ENCODE data around the gene IDNK.

IDNK gene

GRCh38 chr9:83628540-83628939 lies 5.6 kb downstream of the IDNK start:
- H3K9me3 ChIP-seq (replicated peaks in 1 of 11): no peaks in the 10 kb centered on the region
- H3K27me3 ChIP-seq: no peaks in the 10 kb centered on the region
- H3K4me1 ChIP-seq: peaks cover 9 to 27% (median 14%) of the 10 kb centered on the region in 10 experiments
- H3K4me3 ChIP-seq: no peak overlapping the region
- H3K9ac ChIP-seq: no peak overlapping the region
- peaks cover 10 to 46% (median 29%) of the 10 kb centered on the region in 11 experiments; a peak in 21 of 22 replicates for H3K36me3 ChIP-seq
- TF ChIP-seq Cebpa-rat (IDR thresholded peaks at IDR 0.05): no peak
- no peak overlapping the region for H3K4me2 ChIP-seq
- H4K20me1 ChIP-seq: no peaks in the 10 kb centered on the region
- no peak overlapping the region for H3K27ac ChIP-seq

DNA sequence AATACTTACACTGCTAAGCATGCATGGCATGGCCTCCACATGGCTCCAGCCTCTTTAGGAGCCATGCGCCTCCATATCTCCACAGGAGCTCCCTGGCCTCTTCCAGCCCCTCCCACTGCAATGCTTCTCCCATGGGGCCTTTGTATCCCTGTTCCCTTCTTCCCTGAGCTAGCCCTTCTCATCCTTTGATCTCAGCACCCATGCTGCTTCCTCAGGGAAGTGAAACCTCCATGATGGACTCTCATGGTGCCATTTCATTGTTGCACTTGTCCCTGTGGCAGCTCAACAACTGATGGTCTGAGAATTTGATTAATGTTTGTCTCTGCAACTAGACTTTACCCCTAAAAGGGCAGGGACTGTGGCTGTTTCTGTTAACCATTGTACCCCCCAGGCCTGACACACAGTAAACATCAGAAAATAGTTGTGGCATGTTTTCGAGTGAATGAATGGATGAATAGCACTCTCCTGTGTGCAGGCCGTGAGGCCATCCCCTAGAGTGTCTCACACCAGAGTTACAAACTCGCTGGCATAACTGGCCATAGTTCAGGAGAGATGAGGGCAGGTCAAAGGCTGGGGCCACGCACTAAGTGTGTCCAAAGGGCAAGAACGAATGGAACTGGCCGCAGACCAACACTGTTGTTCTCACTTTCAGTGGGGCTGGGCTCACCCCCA lies 6.6 kb downstream of the IDNK start:
- Histone ChIP-seq H3K9me3 (replicated peaks in 1 of 11) (no peaks in the 10 kb centered on the region), H4K20me1 (no peaks in the 10 kb centered on the region), H3K4me1 (peaks cover 0 to 16% (median 3%) of the 10 kb centered on the region in 10 experiments; a peak in 14 of 20 replicates), H3K4me3 (no peak overlapping the region), H3K36me3 (peaks cover 10 to 46% (median 29%) of the 10 kb centered on the region in 11 experiments; a peak in 21 of 22 replicates), H3K4me2 (peak overlapping the region in 1 of 11 experiments; percentile 19; a peak in 2 of 22 replicates), H3K9ac (no peak overlapping the region), H3K27ac (no peak overlapping the region), H3K27me3 (no peaks in the 10 kb centered on the region)
- TF ChIP-seq Cebpa-rat (IDR thresholded peaks at IDR 0.05): no peak

DNA sequence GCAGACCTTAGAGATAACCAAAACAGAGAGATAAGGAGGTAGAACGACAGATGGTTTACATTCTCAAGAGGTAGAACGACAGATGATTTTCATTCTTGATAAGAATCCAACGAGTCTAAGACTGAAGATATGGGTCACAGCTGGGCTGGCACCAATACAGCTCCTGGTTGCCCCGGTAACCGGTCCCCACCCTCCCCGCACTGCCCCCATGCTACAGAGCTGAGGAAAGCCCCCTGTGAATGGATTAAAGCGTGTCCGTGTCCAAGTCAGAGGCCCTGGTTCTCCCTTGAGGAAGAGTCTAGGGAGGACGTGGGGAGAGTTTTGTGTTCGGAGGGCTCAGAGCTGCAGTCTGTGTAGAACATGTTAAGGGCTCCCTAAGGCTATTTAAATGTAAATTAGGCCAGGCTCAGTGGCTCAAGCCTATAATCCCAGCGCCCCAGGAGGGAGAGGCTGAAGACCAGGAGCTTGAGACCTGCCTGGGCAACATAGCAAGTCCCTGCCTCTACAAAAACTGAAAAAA lies 8.1 kb downstream of the IDNK start:
- H3K9ac ChIP-seq: no peak overlapping the region
- no peaks in the 10 kb centered on the region for H3K27me3 ChIP-seq
- peaks cover 10 to 56% (median 29%) of the 10 kb centered on the region in 11 experiments; a peak in 21 of 22 replicates for H3K36me3 ChIP-seq
- H3K27ac ChIP-seq: no peak overlapping the region
- peaks cover 0 to 7% (median 0%) of the 10 kb centered on the region in 10 experiments; a peak in 3 of 20 replicates for H3K4me1 ChIP-seq
- no peaks in the 10 kb centered on the region for H4K20me1 ChIP-seq
- no peak for TF ChIP-seq Cebpa-rat (IDR thresholded peaks at IDR 0.05)
- no peaks in the 10 kb centered on the region for H3K9me3 ChIP-seq (replicated peaks in 1 of 11)
- no peak overlapping the region for H3K4me2 ChIP-seq
- H3K4me3 ChIP-seq: no peak overlapping the region

DNA sequence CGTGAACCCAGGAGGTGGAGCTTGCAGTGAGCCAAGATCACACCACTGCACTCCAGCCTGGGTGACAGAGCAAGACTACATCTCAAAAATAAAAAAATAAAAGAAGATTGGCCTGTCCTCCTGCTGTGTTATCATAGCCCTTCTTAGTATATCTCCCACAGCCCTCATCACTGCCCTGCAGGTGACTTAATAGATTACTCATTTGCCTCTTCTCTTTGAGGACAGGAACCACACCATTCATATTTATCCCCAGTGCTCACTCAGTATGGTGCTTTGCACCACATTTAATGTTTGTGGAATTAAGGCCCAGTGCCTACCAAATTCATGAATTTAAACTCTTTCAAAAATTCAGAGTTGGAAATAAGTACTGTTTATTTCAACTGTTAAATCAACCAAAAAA lies 10.3 kb downstream of the IDNK start:
- H3K4me2 ChIP-seq: no peak overlapping the region
- no peaks in the 10 kb centered on the region for H3K9me3 ChIP-seq (replicated peaks in 1 of 11)
- peaks cover 9 to 42% (median 19%) of the 10 kb centered on the region in 11 experiments; a peak in 19 of 22 replicates for H3K36me3 ChIP-seq
- H3K4me1 ChIP-seq: peaks cover 0 to 7% (median 0%) of the 10 kb centered on the region in 10 experiments; a peak in 3 of 20 replicates
- H3K27ac ChIP-seq: no peak overlapping the region
- no peaks in the 10 kb centered on the region for H3K27me3 ChIP-seq
- H4K20me1 ChIP-seq: no peaks in the 10 kb centered on the region
- no peak overlapping the region for H3K9ac ChIP-seq
- H3K4me3 ChIP-seq: no peak overlapping the region
- TF ChIP-seq Cebpa-rat (IDR thresholded peaks at IDR 0.05): no peak

DNA sequence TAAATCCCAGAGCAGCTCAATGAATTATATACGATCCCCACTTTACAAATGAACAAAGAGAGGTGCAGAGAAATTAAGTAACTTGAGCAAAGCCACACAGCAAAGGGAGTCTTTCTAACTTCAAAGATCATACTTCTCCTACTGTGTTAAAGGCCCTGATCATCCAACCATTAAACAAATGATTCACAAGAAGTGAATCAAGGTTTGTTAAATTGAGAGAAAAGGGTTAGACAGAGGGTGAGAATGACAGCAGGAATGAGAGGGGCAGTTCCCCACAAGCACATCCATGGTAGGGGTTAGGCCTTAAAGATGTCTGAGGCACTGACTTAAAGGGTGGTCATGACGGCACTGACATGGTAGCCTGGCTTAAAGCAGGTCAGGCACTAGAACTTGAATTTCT lies 10.7 kb downstream of the IDNK start:
- no peak overlapping the region for H3K9ac ChIP-seq
- H3K4me2 ChIP-seq: no peak overlapping the region
- TF ChIP-seq Cebpa-rat (IDR thresholded peaks at IDR 0.05): no peak
- peaks cover 0 to 7% (median 0%) of the 10 kb centered on the region in 10 experiments; a peak in 3 of 20 replicates for H3K4me1 ChIP-seq
- H4K20me1 ChIP-seq: no peaks in the 10 kb centered on the region
- H3K9me3 ChIP-seq (replicated peaks in 1 of 11): no peaks in the 10 kb centered on the region
- H3K27me3 ChIP-seq: no peaks in the 10 kb centered on the region
- H3K27ac ChIP-seq: no peak overlapping the region
- no peak overlapping the region for H3K4me3 ChIP-seq
- H3K36me3 ChIP-seq: peaks cover 6 to 38% (median 17%) of the 10 kb centered on the region in 11 experiments; a peak in 19 of 22 replicates

DNA sequence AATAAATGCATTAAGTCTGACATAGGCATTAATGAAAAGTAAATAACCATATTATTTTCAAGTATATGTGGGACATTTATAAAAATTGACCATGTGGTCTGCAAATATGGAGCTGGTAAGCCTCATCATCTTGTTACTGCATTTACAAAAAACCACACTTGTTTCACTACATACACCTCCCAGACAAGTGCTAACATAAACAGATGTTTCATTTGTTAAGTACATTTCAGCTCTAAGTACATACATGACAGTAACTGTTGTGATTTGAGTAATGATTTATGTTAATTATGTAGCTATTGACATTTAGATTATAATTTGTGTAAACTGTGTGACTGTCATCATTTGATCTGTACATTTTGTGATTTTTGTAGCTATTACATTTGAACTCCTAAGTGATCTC lies 13.9 kb downstream of the IDNK start:
- no peak for TF ChIP-seq Cebpa-rat (IDR thresholded peaks at IDR 0.05)
- no peak overlapping the region for H3K27ac ChIP-seq
- H4K20me1 ChIP-seq: no peaks in the 10 kb centered on the region
- H3K4me1 ChIP-seq: peaks cover 0 to 7% (median 0%) of the 10 kb centered on the region in 10 experiments; a peak in 2 of 20 replicates
- H3K4me3 ChIP-seq: no peak overlapping the region
- no peaks in the 10 kb centered on the region for H3K9me3 ChIP-seq (replicated peaks in 1 of 11)
- peaks cover 0 to 20% (median 0%) of the 10 kb centered on the region in 11 experiments; a peak in 6 of 22 replicates for H3K36me3 ChIP-seq
- H3K9ac ChIP-seq: no peak overlapping the region
- no peak overlapping the region for H3K4me2 ChIP-seq
- H3K27me3 ChIP-seq: no peaks in the 10 kb centered on the region

- Histone ChIP-seq H3K27ac (no peak overlapping the region), H3K9me3 (replicated peaks in 1 of 11) (no peaks in the 10 kb centered on the region), H3K4me3 (no peak overlapping the region), H3K4me2 (no peak overlapping the region), H4K20me1 (no peaks in the 10 kb centered on the region), H3K4me1 (peaks cover 0 to 7% (median 0%) of the 10 kb centered on the region in 10 experiments; a peak in 2 of 20 replicates), H3K27me3 (no peaks in the 10 kb centered on the region), H3K36me3 (peaks cover 0 to 20% (median 0%) of the 10 kb centered on the region in 11 experiments; a peak in 6 of 22 replicates), H3K9ac (no peak overlapping the region)
- no peak for TF ChIP-seq Cebpa-rat (IDR thresholded peaks at IDR 0.05)
These were observed 14.4 kb downstream of the IDNK start for GRCh38 chr9:83637389-83637788.

DNA sequence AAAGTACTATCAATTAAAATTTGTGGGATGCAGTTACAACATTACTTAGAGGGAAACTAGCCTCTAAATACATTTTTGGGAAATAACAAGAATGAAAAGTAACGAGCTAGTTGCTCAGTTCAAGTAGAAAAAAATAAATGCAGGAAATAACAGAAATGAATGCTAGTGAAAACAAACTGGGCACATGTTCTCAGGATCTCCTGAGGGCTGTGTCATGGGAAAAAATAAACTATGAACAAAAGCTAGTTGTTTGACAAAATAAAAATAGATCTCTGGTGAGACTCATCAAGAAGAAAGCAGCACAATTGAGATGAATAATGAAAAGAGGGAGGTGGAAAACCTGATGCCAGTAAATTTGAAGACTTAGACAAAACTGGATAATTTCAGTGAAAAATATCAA lies 16.3 kb downstream of the IDNK start:
- no peak for TF ChIP-seq Cebpa-rat (IDR thresholded peaks at IDR 0.05)
- no peak overlapping the region for H3K4me3 ChIP-seq
- H4K20me1 ChIP-seq: no peaks in the 10 kb centered on the region
- 0 out of 22 replicates have a peak overlapping the region, but pooled peaks of 1 of the 11 experiments have one; percentile 14 for H3K4me2 ChIP-seq
- no peaks in the 10 kb centered on the region for H3K9me3 ChIP-seq (replicated peaks in 1 of 11)
- peaks cover 0 to 7% (median under 1%) of the 10 kb centered on the region in 10 experiments; a peak in 5 of 20 replicates for H3K4me1 ChIP-seq
- H3K27me3 ChIP-seq: no peaks in the 10 kb centered on the region
- no peak overlapping the region for H3K27ac ChIP-seq
- H3K36me3 ChIP-seq: peaks cover 0 to 20% (median 0%) of the 10 kb centered on the region in 11 experiments; a peak in 5 of 22 replicates
- H3K9ac ChIP-seq: no peak overlapping the region

- no peak for TF ChIP-seq Cebpa-rat (IDR thresholded peaks at IDR 0.05)
- Histone ChIP-seq H3K4me3 (no peak overlapping the region), H4K20me1 (peaks cover 0 to 10% (median 0%) of the 10 kb centered on the region in 11 experiments; a peak in 3 of 22 replicates), H3K9ac (no peak overlapping the region), H3K36me3 (peaks cover 0 to 22% (median 12%) of the 10 kb centered on the region in 11 experiments; a peak in 11 of 22 replicates), H3K27ac (no peak overlapping the region), H3K9me3 (replicated peaks in 1 of 11) (no peaks in the 10 kb centered on the region), H3K27me3 (no peaks in the 10 kb centered on the region), H3K4me2 (no peak overlapping the region), H3K4me1 (peaks cover 0 to 21% (median 10%) of the 10 kb centered on the region in 10 experiments; a peak in 11 of 20 replicates)
These were observed 19.9 kb downstream of the IDNK start for GRCh38 chr9:83642793-83643192.
